Kidney epithelial cell (primary cell): ENCODE data around the gene SGMS1. TPM values are rescaled to one million over a fixed set of nuclear protein-coding genes. Genes with fewer than 3 reads are reported as not detected.

ENCODE experiments used
- DNase-seq: peaks from one replicate; pipeline ENCODE4 v3.0.0-alpha.2; 2010; ENCODE audit warnings: low read depth
- H3K27me3 ChIP-seq: 2 replicates; pipeline ENCODE4 v1.6.0; 2011; ENCODE audit warnings: low read length; ENCODE audit not compliant: control insufficient read depth, insufficient read depth
- H3K36me3 ChIP-seq: 2 replicates; pipeline ENCODE4 v1.5.1; 2011; ENCODE audit warnings: low read length; ENCODE audit not compliant: control insufficient read depth, insufficient read depth
- H3K4me3 ChIP-seq: 2 replicates; pipeline ENCODE4 v1.5.1; 2011; ENCODE audit warnings: low read depth, mild to moderate bottlenecking, control low read depth, low read length
- total RNA-seq: library from RNA; depleted of rRNA; stranded (reverse); fragments of >200 nt; gene quantifications from 2 replicates; pipeline ENCODE4 v1.2.3, GENCODE V29; 2015
- TF ChIP-seq, protein P1 (sequence below): IDR thresholded peaks from 2 replicates; pipeline ENCODE4 v1.5.1; 2011; ENCODE audit warnings: mild to moderate bottlenecking, moderate library complexity, low read length, control low read depth, inconsistent platforms; ENCODE audit not compliant: insufficient read depth, poor library complexity, severe bottlenecking

Gene SGMS1
- total RNA-seq, 1 donor from 2014 or later, result 27.0 TPM

DNA sequence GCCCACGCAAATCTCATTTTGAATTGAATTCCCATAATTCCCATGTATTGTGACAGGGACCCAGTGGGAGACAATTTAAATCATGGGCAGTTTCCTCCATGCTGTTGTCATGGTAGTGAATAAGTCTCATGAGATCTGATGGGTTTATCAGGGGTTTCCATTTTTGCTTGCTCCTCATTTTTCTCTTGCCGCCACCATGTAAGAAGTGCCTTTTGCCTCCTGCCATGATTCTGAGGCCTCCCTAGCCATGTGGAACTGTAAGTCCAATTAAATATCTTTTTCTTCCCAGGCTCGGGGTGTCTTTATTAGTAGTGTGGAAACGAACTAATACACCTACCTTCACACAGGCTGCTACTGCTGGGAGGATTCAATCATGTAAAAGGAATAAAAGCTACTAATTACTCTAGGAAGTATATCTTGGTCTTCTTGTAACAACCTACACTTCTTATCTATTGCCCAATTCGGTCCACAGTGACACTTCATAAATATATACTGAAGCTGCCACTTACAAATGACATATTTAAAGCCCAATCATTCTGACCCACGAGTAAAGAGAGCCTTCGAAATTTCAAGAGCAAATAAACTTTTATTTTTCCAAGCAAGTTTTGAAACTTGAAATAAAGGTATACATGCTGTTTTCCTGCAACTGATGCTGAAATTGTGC is 272.1 kb downstream of the SGMS1 start:
- TF ChIP-seq, protein P1, sequence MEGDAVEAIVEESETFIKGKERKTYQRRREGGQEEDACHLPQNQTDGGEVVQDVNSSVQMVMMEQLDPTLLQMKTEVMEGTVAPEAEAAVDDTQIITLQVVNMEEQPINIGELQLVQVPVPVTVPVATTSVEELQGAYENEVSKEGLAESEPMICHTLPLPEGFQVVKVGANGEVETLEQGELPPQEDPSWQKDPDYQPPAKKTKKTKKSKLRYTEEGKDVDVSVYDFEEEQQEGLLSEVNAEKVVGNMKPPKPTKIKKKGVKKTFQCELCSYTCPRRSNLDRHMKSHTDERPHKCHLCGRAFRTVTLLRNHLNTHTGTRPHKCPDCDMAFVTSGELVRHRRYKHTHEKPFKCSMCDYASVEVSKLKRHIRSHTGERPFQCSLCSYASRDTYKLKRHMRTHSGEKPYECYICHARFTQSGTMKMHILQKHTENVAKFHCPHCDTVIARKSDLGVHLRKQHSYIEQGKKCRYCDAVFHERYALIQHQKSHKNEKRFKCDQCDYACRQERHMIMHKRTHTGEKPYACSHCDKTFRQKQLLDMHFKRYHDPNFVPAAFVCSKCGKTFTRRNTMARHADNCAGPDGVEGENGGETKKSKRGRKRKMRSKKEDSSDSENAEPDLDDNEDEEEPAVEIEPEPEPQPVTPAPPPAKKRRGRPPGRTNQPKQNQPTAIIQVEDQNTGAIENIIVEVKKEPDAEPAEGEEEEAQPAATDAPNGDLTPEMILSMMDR, result no peak
- no peak overlapping the region for H3K4me3 ChIP-seq
- DNase-seq, result no peak
- no peaks in the 10 kb centered on the region for H3K27me3 ChIP-seq
- H3K36me3 ChIP-seq, result no peaks in the 10 kb centered on the region

DNA sequence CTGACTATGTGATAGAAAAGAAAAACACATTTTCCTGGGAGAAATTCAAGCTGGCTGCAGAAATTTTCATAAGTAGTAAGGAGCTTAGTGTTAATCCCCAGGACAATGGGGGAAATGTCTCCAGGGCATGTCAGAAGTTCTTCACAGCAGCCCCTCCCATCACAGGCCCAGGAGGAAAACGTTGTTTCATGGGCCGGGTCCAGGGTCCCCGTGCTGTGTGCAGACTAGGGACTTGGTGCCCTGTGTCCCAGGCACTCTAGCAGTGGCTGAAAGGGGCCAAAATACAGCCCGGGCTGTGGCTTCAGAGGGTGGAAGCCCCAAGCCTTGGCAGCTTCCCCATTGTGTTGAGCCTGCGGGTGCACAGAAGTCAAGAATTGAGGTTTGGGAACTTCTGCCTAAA is 273.4 kb downstream of the SGMS1 start:
- Histone ChIP-seq H3K27me3 (no peaks in the 10 kb centered on the region), H3K4me3 (no peak overlapping the region), H3K36me3 (no peaks in the 10 kb centered on the region)
- TF ChIP-seq, protein P1, result no peak
- no peak for DNase-seq

DNA sequence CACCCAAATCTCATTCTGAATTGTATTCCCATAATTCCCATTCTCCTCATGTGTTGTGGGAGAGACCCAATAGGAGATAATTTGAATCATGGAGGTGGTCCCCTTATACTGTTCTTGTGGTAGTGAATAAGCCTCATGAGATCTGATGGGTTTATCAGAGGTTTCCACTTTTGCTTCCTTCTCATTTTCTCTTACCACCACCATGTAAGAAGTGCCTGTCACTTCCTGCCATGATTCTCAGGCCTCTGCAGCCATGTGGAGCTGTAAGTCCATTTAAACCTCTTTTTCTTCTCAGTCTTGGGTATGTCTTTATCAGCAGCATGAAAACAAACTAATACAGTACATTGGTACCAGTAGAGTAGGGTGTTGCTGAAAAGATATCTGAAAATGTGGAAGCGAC is 274.2 kb downstream of the SGMS1 start:
- Histone ChIP-seq H3K4me3 (no peak overlapping the region), H3K27me3 (no peaks in the 10 kb centered on the region), H3K36me3 (no peaks in the 10 kb centered on the region)
- no peak for DNase-seq
- TF ChIP-seq, protein P1, result no peak

DNA sequence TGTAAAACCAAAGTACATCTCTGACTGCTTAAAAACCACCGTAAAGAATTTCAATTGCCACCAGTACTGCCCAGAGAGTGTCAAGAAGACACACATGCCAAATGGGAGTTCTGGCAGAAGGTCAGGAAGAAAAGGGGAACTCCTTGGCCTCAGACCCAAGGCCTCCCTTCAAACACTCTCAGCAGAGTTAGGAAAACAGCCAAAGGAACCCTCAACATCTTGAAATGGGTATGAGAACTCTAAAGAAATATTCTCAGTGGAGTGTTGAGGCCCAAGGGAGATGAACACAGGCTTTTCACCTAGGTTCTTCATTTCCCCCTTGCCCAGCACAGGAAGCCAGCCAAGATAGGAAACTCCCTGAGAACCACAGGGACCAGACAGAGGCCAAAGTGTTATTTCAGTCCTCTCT is 276.4 kb downstream of the SGMS1 start:
- Histone ChIP-seq H3K27me3 (no peaks in the 10 kb centered on the region), H3K4me3 (no peak overlapping the region), H3K36me3 (no peaks in the 10 kb centered on the region)
- no peak for DNase-seq
- TF ChIP-seq, protein P1, result no peak

DNA sequence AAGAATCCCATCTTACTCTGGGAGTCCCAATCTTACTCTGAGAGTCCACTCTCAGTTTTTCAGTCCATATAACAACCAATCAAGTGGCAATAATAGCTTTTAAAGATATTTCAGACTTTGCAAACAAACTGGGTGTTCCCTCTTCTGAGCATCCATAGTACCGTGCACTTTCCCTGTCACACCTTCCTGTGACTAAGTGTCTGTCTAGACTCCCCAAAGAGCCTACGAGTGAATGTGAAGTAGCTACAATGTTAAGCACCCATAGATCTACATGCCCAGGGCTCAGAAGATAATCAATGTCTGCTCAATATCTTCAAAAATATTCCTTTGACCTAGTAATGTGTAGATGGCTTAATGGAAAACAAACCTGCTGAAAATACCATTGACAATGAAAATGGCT is 276.8 kb downstream of the SGMS1 start:
- Histone ChIP-seq H3K4me3 (no peak overlapping the region), H3K36me3 (no peaks in the 10 kb centered on the region), H3K27me3 (no peaks in the 10 kb centered on the region)
- TF ChIP-seq, protein P1, result no peak
- DNase-seq, result no peak

DNA sequence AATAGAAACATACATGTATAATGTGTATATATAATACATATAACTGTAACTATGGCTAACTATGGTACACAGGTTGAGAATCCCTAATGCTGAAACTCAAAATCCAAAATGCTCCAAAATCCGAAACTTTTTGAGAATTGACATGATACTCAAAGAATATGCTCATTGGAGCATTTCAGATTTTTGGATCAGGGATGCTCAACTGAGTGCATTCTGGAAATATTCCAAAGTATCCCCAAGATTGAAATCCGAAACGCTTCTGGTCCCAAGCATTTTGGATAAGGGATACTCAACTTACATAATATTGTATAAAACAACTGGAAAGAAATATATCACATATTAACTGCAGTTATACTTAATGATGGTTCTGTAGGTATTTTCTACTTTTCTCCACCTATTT is 278.2 kb downstream of the SGMS1 start:
- Histone ChIP-seq H3K4me3 (no peak overlapping the region), H3K27me3 (no peaks in the 10 kb centered on the region), H3K36me3 (no peaks in the 10 kb centered on the region)
- TF ChIP-seq, protein P1, result no peak
- DNase-seq, result no peak
